Raji (cell line): ENCODE measurements around the gene ZNF592.
A peak's percentile ranks its signal among the peaks of the same experiment; 100 is the strongest.

Experiments
- POLR2A ChIP-seq: IDR thresholded peaks from 2 replicates; pipeline ENCODE4 v1.6.1; 2011; ENCODE audit warnings: low read depth, low read length, control low read depth; ENCODE audit not compliant: insufficient read depth

Gene ZNF592, protein sequence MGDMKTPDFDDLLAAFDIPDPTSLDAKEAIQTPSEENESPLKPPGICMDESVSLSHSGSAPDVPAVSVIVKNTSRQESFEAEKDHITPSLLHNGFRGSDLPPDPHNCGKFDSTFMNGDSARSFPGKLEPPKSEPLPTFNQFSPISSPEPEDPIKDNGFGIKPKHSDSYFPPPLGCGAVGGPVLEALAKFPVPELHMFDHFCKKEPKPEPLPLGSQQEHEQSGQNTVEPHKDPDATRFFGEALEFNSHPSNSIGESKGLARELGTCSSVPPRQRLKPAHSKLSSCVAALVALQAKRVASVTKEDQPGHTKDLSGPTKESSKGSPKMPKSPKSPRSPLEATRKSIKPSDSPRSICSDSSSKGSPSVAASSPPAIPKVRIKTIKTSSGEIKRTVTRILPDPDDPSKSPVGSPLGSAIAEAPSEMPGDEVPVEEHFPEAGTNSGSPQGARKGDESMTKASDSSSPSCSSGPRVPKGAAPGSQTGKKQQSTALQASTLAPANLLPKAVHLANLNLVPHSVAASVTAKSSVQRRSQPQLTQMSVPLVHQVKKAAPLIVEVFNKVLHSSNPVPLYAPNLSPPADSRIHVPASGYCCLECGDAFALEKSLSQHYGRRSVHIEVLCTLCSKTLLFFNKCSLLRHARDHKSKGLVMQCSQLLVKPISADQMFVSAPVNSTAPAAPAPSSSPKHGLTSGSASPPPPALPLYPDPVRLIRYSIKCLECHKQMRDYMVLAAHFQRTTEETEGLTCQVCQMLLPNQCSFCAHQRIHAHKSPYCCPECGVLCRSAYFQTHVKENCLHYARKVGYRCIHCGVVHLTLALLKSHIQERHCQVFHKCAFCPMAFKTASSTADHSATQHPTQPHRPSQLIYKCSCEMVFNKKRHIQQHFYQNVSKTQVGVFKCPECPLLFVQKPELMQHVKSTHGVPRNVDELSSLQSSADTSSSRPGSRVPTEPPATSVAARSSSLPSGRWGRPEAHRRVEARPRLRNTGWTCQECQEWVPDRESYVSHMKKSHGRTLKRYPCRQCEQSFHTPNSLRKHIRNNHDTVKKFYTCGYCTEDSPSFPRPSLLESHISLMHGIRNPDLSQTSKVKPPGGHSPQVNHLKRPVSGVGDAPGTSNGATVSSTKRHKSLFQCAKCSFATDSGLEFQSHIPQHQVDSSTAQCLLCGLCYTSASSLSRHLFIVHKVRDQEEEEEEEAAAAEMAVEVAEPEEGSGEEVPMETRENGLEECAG (N-terminal part only)

DNA sequence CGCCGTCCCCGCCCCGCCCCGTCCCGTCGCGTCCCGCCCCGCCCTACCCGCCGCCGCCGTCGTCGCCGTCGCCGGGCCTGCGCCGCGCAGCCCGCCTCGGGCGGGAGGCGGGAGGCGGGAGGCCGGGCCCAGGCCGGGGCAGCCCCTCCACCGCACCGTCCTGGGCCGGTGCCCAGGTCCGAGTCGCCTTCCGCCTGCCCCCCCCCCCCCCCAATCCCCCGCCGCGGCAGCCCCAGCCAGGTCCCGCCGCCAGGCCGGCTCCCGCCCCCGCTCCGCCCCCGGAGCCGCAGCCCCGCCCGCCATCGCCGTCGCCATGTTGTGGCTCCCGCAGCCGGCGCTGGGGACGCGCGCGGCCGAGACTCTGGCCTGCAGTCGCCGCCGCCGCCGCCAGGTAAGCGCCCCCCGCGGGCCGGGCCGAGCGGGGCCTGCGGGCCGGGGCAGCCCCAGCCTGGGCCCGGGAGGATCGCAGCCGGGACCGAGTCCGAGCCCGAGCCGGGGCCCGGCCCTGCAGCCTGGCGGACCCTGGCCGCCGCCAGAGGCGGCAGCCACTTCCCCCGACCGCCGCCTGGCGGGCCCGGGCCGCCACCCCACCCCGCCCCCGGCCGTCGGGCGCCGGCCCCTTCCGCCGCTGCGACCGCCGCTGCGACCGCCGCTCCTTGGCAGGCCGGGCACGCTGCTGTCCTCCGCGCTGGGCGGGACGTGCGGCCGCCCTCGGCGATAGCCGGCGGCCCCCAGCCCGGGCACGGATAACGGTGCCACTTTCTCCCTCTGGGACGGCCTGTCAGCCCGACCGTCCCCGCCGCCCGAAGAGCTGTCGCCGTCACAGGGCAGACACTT, at the start of gene ZNF592:
Gene ZNF592 (plus strand): TSS at position 319 of the 837 bp plus-strand sequence. CDS start 34,084 bp downstream, outside the sequence.
- peak; percentile 38; the same call in 1 of the 2 replicates for TF ChIP-seq POLR2A

DNA sequence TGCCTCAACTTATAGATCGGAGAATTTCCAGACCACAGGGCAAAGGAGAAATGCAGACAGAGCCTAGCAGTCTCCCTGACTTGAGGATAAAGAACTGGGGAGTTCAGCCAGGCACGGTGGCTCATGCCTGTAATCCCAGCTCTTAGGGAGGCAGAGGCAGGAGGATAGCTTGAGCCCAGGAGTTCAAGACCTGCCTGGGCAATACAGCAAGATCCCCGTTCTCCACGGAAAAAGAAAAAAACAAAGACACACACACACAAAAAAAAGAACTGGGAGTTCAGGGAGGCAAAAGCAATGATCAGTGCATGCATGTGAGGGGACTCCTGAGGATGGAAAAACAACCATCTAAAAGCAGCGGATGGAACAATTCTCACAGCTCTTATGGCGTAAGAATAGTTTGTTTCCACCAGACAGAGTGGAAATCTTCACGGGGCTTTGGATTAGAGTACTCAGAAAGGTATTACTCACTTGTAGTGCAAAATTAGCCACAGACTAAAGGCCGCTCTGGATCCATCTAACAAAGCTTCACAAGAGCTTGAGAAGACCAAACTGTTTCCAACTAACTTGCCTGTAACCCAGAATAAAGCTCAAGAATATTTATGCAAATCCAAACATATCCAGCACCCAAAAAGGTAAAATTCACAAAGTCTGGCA, 48.7 kb upstream of the ZNF592 start:
- TF ChIP-seq POLR2A = no peak

DNA sequence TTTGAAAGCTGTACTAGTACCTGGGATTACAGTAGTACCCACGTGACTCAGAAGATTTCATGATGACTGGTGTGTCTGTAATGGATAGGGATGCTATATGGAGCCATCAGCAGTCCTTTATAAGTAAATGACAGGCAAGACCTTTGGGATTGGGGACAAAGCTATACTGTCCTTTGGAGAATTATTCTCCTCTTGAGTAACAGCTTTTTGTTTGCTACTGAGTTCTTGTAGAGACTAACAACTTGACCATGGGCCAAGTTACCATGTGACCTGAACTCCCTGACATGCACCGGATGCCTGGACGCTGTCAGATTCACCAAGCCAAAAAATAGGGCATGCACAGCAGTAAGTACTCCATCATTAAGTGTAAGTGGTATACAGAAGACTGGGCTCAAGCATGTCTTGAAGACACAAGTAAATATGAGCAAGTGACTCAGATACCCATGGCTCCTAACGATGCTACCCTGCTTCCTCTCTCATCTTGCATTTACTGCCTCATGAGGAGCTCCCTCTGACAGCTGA, 45.4 kb upstream of the ZNF592 start:
- TF ChIP-seq POLR2A = no peak

GRCh38 chr15:84703808-84704207, 44.6 kb upstream of the ZNF592 start:
- TF ChIP-seq POLR2A = no peak

GRCh38 chr15:84714372-84714771, 34.0 kb upstream of the ZNF592 start:
- no peak for TF ChIP-seq POLR2A

DNA sequence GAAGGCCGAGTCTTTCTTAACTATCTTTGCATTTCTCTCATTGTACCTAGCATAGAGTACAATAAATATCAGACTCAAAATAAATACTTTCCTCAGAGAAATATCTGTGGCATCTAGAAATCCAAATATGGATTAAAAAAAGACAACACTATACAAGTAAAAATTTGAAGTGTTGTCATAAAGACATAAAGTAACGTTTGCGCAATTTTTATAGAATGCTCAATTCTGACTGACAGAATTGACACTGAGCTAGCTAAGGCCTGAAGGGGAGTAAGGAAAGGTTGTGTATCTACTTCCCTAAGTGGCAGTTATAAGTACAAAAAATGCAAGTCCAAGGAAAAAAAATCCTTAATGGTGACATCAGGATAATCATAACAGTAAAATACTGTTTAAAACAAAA, 33.6 kb upstream of the ZNF592 start:
- no peak for TF ChIP-seq POLR2A

DNA sequence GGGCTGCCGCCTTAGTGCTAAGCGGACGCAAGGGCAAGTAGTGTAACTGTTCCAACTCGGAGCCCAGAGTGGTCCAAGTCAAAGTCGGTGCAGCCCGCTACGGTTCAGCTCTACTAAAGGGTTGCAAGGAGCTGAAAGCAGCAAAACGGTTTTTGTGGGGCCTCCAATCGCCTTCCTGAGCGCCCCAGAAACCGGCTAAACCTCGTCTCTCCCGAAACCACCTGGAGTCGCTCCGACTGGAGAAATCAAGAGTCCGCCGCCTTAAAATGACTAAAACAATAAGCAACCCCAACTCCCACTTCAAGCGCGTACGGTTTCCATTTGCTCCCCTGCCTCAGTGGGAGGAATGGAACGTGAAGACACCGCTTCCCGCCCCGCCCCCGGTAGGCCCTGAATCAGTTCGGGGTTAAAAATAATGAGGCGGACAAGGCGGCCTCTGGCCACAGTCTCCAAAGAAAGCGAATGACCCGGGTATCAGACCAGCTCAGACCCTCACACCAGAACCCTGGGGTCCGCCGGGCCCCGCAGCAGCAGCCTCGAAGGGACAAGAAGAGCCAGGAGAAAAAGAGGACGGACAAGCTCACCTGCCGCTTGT, 32.9 kb upstream of the ZNF592 start:
- no peak for TF ChIP-seq POLR2A

DNA sequence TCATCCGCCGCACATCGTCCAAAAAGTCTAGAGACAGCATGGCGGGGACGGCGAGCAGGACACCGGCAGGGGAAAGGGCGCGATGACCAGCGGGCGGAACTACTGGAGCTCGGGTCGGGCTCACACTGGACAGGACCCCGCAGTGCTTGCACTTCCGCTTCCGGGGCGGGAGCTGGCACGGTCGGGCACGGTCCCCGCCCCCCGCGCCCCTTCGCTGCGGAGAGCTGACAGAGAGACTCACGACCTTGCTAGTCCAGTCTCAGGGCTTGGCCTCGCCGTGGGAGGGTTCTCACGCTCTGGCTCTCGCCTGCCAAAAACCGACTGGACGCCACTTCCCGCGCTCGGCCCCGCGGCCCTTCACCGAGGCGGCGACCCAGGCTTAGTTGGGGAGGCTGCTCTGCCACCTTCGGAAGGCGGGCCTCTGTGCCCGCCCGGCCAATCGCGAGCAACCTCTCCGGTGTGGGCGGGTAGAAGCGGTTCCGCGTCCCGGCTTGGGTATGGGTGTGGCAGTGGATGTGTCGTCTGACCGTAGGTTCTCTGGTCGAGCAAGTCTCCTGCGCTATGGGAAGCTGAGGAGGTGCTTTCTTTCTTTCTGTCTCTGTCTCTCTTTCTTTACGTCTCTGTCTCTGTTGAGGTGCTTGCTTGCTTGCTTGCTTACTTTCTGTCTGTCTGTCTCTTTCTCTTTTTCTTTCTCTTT, 32.2 kb upstream of the ZNF592 start, which contains the start of gene SEC11A:
Gene SEC11A (minus strand): TSS at position 104 of the 697 bp plus-strand sequence. CDS start 64 bp downstream, at position 40.
- peak; percentile 88 for TF ChIP-seq POLR2A

DNA sequence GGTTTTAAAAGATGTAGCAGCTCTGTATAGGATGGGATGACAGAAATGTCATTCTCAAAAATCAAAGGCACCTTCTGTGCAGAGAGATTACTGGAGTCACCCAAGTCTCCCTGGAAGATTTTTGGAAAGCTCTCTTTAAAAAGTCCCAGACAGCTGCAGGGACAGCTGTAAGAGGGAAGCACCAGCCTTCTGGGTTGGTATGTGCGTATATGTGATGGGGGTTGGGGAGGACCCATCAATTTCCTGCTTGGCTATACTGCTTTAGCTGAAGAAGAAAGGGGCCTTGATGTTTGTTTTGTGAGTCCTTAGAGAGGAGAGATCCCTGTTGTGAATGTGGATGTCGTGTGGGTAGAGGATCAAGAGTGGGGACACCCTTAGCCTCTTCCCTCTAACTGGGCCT, 27.0 kb upstream of the ZNF592 start:
- TF ChIP-seq POLR2A = no peak

- no peak for TF ChIP-seq POLR2A
Observed at GRCh38 chr15:84722628-84723027, 25.8 kb upstream of the ZNF592 start.

- no peak for TF ChIP-seq POLR2A
Observed at GRCh38 chr15:84725001-84725491, 23.3 kb upstream of the ZNF592 start.

DNA sequence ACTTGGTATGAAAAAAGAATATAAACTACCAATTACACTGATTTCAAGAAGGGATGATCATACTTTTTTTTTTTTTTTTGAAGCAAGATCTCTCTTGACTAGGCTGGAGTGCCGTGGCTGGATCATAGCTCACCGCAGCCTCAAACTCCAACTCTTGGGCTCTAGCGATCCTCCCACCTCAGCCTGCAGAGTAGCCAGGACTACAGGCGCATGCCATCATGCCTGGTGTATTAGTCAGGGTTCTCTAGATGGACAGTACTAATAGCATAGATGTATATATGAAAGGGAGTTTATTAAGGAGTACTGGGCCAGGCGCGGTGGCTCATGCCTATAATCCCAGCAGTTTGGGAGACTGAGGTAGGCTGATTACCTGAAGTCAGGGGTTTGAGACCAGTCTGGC, 21.0 kb upstream of the ZNF592 start:
- TF ChIP-seq POLR2A = no peak

DNA sequence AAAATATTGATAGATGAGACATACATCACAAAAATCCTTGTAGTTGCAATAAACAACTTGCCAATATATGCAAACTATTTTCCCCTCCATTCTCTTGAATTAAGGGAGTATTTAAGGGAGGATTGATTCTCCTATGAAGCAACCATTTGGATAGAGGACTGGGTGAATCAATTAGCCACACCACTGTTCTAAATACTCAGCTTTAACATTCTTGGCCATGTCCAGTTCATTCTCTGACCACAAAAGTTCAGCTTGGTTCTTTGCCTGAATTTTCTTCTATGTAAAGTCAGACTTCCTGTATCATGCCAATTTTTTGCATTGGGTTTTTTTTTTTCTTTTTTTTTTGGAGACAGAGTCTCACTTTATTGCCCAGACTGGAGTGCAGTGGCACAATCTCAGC, 16.6 kb upstream of the ZNF592 start:
- TF ChIP-seq POLR2A = no peak
